DOHH2 (cell line): ENCODE data around the gene CCDC179.

Source experiments
- H3F3A ChIP-seq: fragments of 200-600 bp; sonication (generic), shearing (Covaris generic); 2 replicates; pipeline ENCODE4 v1.6.0; 2016; ENCODE audit warnings: antibody characterized with exemption, mild to moderate bottlenecking; ENCODE audit not compliant: control insufficient read depth, insufficient read depth
- H3K27ac ChIP-seq: fragments of 200-600 bp; sonication (generic); 2 replicates; pipeline ENCODE4 v1.5.1; 2014; ENCODE audit warnings: low read depth, mild to moderate bottlenecking, low read length, moderate library complexity
- H3K27me3 ChIP-seq: fragments of 200-600 bp; sonication (generic); 2 replicates; pipeline ENCODE4 v1.6.1; 2014; ENCODE audit warnings: mild to moderate bottlenecking, low read length, mixed read lengths; ENCODE audit not compliant: control insufficient read depth
- H3K36me3 ChIP-seq: fragments of 200-600 bp; sonication (generic); 2 replicates; pipeline ENCODE4 v1.6.1; 2014; ENCODE audit warnings: mild to moderate bottlenecking, low read length, moderate library complexity, mixed read lengths; ENCODE audit not compliant: control insufficient read depth
- H3K4me1 ChIP-seq: fragments of 200-600 bp; sonication (generic); 2 replicates; pipeline ENCODE4 v1.6.1; 2014; ENCODE audit warnings: mild to moderate bottlenecking, low read length, mixed read lengths; ENCODE audit not compliant: control insufficient read depth
- H3K4me2 ChIP-seq: fragments of 200-600 bp; sonication (generic); 2 replicates; pipeline ENCODE4 v1.6.0; 2014; ENCODE audit warnings: mild to moderate bottlenecking, low read length, moderate library complexity
- H3K4me3 ChIP-seq: fragments of 200-600 bp; sonication (generic); 2 replicates; pipeline ENCODE4 v1.5.1; 2014; ENCODE audit warnings: mild to moderate bottlenecking, low read length, mixed read lengths
- H3K79me2 ChIP-seq: fragments of 200-600 bp; sonication (generic); 2 replicates; pipeline ENCODE4 v1.6.1; 2014; ENCODE audit warnings: mild to moderate bottlenecking, low read length, mixed read lengths; ENCODE audit not compliant: control insufficient read depth
- H3K9me2 ChIP-seq: fragments of 200-600 bp; sonication (generic); replicated peaks from 2 replicates; pipeline ENCODE4 v1.6.1; 2014; ENCODE audit warnings: mild to moderate bottlenecking, low read length, mixed read lengths; ENCODE audit not compliant: control insufficient read depth
- H3K9me3 ChIP-seq: fragments of 200-600 bp; sonication (generic); 2 replicates; pipeline ENCODE4 v1.6.1; 2014; ENCODE audit warnings: antibody characterized with exemption, low read length, mixed read lengths; ENCODE audit not compliant: control insufficient read depth, insufficient read depth
- H4K20me1 ChIP-seq: fragments of 200-600 bp; sonication (generic); 2 replicates; pipeline ENCODE4 v1.6.0; 2014; ENCODE audit warnings: low read depth, mild to moderate bottlenecking, antibody characterized with exemption, low read length, moderate library complexity; ENCODE audit not compliant: control insufficient read depth, insufficient read depth
- EZH2phosphoT487 ChIP-seq: fragments of 200-600 bp; sonication (generic); IDR thresholded peaks from 2 replicates; pipeline ENCODE4 v1.6.1; 2017; ENCODE audit warnings: borderline replicate concordance, mild to moderate bottlenecking, antibody characterized with exemption, low read length, moderate library complexity, mixed read lengths
- TF ChIP-seq, protein P1 (sequence below): fragments of 200-600 bp; sonication (generic); IDR thresholded peaks from one replicate; pipeline ENCODE4 v1.5.1; 2014; ENCODE audit warnings: antibody characterized with exemption, mild to moderate bottlenecking, low read depth, low read length; ENCODE audit not compliant: poor library complexity, severe bottlenecking

The CCDC179 gene

DNA sequence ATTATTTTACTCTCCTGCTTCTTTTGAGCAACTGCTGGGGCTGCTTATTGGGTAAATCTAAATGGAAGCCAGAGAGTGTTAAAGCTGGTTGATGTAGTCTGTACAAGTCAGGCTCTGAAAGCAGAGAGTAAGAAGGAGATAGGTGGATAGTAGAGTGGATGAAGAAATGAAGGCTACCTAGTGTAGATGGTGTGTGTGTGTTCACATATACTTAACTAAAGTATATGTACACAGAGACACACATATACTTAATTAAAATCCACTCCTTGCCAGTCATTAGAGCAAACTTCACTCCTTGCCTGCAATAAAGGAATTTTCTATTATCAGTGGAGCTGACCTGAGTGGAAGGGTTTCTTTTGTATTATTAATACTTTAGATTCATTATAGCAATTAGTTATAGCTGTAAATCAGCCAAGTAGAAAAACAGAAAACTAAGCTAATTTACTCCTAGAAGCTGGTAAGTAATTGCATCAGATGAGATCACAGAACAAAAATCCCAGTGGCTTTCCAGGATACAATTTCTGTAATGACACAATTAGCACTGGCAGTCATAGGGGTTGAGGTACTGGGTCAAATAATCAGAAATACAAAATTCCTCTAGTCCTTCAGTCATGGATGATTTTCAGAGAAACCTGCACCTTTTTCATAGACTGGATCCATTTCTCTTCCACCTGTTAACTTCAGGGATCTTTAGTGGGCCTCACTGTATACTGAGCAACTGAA, 40.7 kb upstream of the CCDC179 start:
- TF ChIP-seq, protein P1, sequence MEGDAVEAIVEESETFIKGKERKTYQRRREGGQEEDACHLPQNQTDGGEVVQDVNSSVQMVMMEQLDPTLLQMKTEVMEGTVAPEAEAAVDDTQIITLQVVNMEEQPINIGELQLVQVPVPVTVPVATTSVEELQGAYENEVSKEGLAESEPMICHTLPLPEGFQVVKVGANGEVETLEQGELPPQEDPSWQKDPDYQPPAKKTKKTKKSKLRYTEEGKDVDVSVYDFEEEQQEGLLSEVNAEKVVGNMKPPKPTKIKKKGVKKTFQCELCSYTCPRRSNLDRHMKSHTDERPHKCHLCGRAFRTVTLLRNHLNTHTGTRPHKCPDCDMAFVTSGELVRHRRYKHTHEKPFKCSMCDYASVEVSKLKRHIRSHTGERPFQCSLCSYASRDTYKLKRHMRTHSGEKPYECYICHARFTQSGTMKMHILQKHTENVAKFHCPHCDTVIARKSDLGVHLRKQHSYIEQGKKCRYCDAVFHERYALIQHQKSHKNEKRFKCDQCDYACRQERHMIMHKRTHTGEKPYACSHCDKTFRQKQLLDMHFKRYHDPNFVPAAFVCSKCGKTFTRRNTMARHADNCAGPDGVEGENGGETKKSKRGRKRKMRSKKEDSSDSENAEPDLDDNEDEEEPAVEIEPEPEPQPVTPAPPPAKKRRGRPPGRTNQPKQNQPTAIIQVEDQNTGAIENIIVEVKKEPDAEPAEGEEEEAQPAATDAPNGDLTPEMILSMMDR, result no peak
- TF ChIP-seq EZH2phosphoT487, result no peak
- no peaks in the 10 kb centered on the region for H4K20me1 ChIP-seq

DNA sequence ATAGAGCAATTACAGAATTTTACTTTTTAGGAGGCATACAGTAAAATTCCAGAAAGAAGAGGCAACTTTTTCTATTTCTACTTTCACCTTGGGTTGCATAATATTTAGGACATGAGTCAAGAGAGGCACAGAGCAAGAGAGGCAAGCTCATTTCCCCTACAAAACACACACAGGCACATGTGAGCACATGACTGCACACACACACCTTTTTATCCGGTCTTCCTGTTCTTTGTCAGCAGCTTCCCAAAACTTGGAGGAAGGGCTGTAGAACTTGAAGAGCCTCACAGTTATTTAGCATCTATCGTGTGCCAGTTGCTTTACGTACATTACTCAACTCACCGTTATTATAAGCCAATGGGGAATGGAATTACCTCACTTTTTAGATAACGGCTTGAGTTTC, 37.8 kb upstream of the CCDC179 start:
- Histone ChIP-seq H3K79me2 (no peaks in the 10 kb centered on the region), H3K4me3 (no peak overlapping the region), H3K9me2 (no peaks in the 10 kb centered on the region), H3F3A (no peaks in the 10 kb centered on the region), H3K27ac (no peak overlapping the region), H3K27me3 (no peaks in the 10 kb centered on the region), H3K4me1 (no peaks in the 10 kb centered on the region), H3K4me2 (no peak overlapping the region), H3K36me3 (no peaks in the 10 kb centered on the region), H4K20me1 (no peaks in the 10 kb centered on the region), H3K9me3 (no peaks in the 10 kb centered on the region)
- TF ChIP-seq, protein P1, result no peak
- no peak for TF ChIP-seq EZH2phosphoT487

More for the DNA sequence above, 40.7 kb upstream of the CCDC179 start:
- H3K4me3 ChIP-seq, result no peak overlapping the region
- H3K9me2 ChIP-seq, result no peaks in the 10 kb centered on the region
- H3K27me3 ChIP-seq, result no peaks in the 10 kb centered on the region
- no peaks in the 10 kb centered on the region for H3K9me3 ChIP-seq
- no peak overlapping the region for H3K27ac ChIP-seq
- no peaks in the 10 kb centered on the region for H3K36me3 ChIP-seq
- H3K4me1 ChIP-seq, result no peaks in the 10 kb centered on the region
- no peak overlapping the region for H3K4me2 ChIP-seq
- H3F3A ChIP-seq, result no peaks in the 10 kb centered on the region
- no peaks in the 10 kb centered on the region for H3K79me2 ChIP-seq

DNA sequence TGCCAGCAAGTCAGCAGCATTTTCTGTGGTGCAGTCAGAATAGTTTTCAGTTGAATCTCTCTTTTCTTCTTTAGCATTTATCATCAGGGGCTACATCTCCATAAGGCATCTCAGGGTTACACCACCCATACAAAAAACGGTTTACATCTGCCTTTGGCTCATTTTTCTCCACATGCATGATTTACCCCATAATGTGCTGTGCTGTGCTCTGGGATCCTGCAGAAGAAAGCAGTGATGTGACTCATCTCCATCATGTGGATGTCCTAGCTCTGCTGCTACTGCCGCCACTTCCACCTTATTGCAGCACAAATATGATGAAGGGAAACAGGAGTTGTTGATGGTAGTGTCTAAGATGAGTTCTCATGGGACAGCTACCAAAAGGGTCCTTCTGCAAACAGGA, 30.0 kb upstream of the CCDC179 start:
- Histone ChIP-seq H3K27me3 (no peaks in the 10 kb centered on the region), H3K36me3 (no peaks in the 10 kb centered on the region), H3K79me2 (no peaks in the 10 kb centered on the region), H3K4me3 (no peak overlapping the region), H3F3A (no peaks in the 10 kb centered on the region), H3K9me2 (no peaks in the 10 kb centered on the region), H3K9me3 (no peaks in the 10 kb centered on the region), H3K27ac (no peak overlapping the region), H4K20me1 (no peaks in the 10 kb centered on the region), H3K4me2 (no peak overlapping the region), H3K4me1 (no peaks in the 10 kb centered on the region)
- TF ChIP-seq EZH2phosphoT487, result no peak
- TF ChIP-seq, protein P1, result no peak
